Endothelial cell of umbilical vein (primary cell): ENCODE results near the gene ABI2. TPM values are rescaled to one million over a fixed set of nuclear protein-coding genes. Genes with fewer than 3 reads are reported as not detected.

Experiments
- BruUV-seq: library from RNA; stranded (reverse); fragments of 400-500 nt; replicated peaks from 2 replicates; lab custom pipeline; 2021; lab: Mats Ljungman, UMichigan
- CTCF ChIA-PET: fragments of 300-600, 350-600 bp; sonication (Branson Sonifier 250); formaldehyde crosslinking; loops from one replicate; lab custom pipeline; 2021; ENCODE audit warnings: antibody characterized with exemption, inconsistent platforms; lab: Charles Lee
- POLR2A ChIA-PET: fragments of 300-600, 350-600 bp; sonication (Branson Sonifier 250); formaldehyde crosslinking; loops from one replicate; lab custom pipeline; 2021; ENCODE audit warnings: antibody characterized with exemption, inconsistent platforms; lab: Charles Lee
- DNase-seq: peaks from one replicate; pipeline ENCODE4 v3.0.0-alpha.2; 2011; ENCODE audit warnings: low read depth, low spot score
- FAIRE-seq: peaks from 2 replicates; lab custom pipeline; 2011; peaks lifted over from hg19 to GRCh38; lab: Jason Lieb, UNC
- H2AFZ ChIP-seq: 2 replicates; pipeline ENCODE4 v1.6.0; 2012; ENCODE audit warnings: low read depth, low read length, control low read depth, inconsistent platforms
- H3K27ac ChIP-seq: 2 replicates; pipeline ENCODE4 v1.5.1; 2011; ENCODE audit warnings: low read depth, mild to moderate bottlenecking, control low read depth, low read length, moderate library complexity; ENCODE audit not compliant: insufficient read depth
- H3K27me3 ChIP-seq, 2 experiments: 2 replicates each; pipeline versions ENCODE4 v1.6.0 to v1.6.1; 2011; ENCODE audit warnings: low read length in 2 of 2, mixed read lengths in 1 of 2; ENCODE audit not compliant: control insufficient read depth in 2 of 2, insufficient read depth in 2 of 2
- H3K36me3 ChIP-seq, 2 experiments: 2 replicates in 1 of 2; 3 replicates in 1 of 2; pipeline ENCODE4 v1.5.1; 2011; ENCODE audit warnings: low read length in 2 of 2, mild to moderate bottlenecking in 1 of 2, moderate library complexity in 1 of 2; ENCODE audit not compliant: control insufficient read depth in 2 of 2, insufficient read depth in 2 of 2; ENCODE audit errors: extremely low read depth in 1 of 2
- H3K4me1 ChIP-seq: 3 replicates; pipeline ENCODE4 v1.5.1; 2011; ENCODE audit warnings: mild to moderate bottlenecking, low read length; ENCODE audit not compliant: control insufficient read depth, insufficient read depth; ENCODE audit errors: extremely low read depth
- H3K4me2 ChIP-seq: 2 replicates; pipeline ENCODE4 v1.6.1; 2011; ENCODE audit warnings: low read length, control low read depth, mixed read lengths; ENCODE audit not compliant: insufficient read depth
- H3K4me3 ChIP-seq, 3 experiments: fragments of 200-600 bp in 1 of 3; sonication (generic), shearing (Covaris generic) in 1 of 3; replicated peaks in 1 of 3; 2 replicates each; pipeline ENCODE4 v1.5.1; 2011 to 2016; ENCODE audit warnings: control low read depth in 3 of 3, low read length in 3 of 3, mild to moderate bottlenecking in 2 of 3, inconsistent platforms in 1 of 3, low read depth in 1 of 3, moderate library complexity in 1 of 3; ENCODE audit not compliant: insufficient read depth in 1 of 3
- H3K79me2 ChIP-seq: 2 replicates; pipeline ENCODE4 v1.6.0; 2012; ENCODE audit warnings: low read length, inconsistent platforms; ENCODE audit not compliant: control insufficient read depth, insufficient read depth
- H3K9ac ChIP-seq: replicated peaks from 2 replicates; pipeline ENCODE3; 2011; ENCODE audit warnings: low read length, control low read depth; ENCODE audit not compliant: insufficient read depth; ENCODE audit errors: extremely low read depth
- H3K9me1 ChIP-seq: replicated peaks from 3 replicates; pipeline ENCODE4 v1.6.0; 2011; ENCODE audit warnings: mild to moderate bottlenecking, low read length; ENCODE audit not compliant: control insufficient read depth, insufficient read depth; ENCODE audit errors: extremely low read depth
- H3K9me3 ChIP-seq: replicated peaks from 2 replicates; pipeline ENCODE4 v1.5.1; 2012; ENCODE audit warnings: low read length, inconsistent platforms; ENCODE audit not compliant: control insufficient read depth, insufficient read depth
- H4K20me1 ChIP-seq: replicated peaks from 2 replicates; pipeline ENCODE3; 2011; ENCODE audit warnings: mild to moderate bottlenecking, low read length; ENCODE audit not compliant: control insufficient read depth, insufficient read depth; ENCODE audit errors: extremely low read depth
- EZH2 ChIP-seq: IDR thresholded peaks from 2 replicates; pipeline ENCODE4 v1.6.1; 2012; ENCODE audit warnings: borderline replicate concordance, low read depth, mild to moderate bottlenecking, moderate library complexity, low read length, inconsistent platforms; ENCODE audit not compliant: severe bottlenecking
- FOS ChIP-seq: IDR thresholded peaks from 2 replicates; pipeline ENCODE4 v1.6.1; 2011; ENCODE audit warnings: mild to moderate bottlenecking, low read length, moderate library complexity, borderline replicate concordance; ENCODE audit not compliant: insufficient read depth
- GATA2 ChIP-seq: IDR thresholded peaks from 2 replicates; pipeline ENCODE4 v1.7.0; 2011; ENCODE audit warnings: low read depth, mild to moderate bottlenecking, moderate library complexity, mixed read lengths, low read length; ENCODE audit not compliant: insufficient read length, insufficient read depth
- JUN ChIP-seq: IDR thresholded peaks from 2 replicates; pipeline ENCODE4 v1.6.1; 2011; ENCODE audit warnings: borderline replicate concordance, low read depth; ENCODE audit not compliant: insufficient read length, insufficient read depth
- MYC ChIP-seq: IDR thresholded peaks from one replicate; pipeline ENCODE4 v1.6.1; 2011; ENCODE audit warnings: mild to moderate bottlenecking, low read depth, low read length
- POLR2A ChIP-seq: IDR thresholded peaks from 2 replicates; pipeline ENCODE4 v1.6.1; 2012; ENCODE audit warnings: low read depth, mild to moderate bottlenecking, control low read depth, low read length
- POLR2AphosphoS5 ChIP-seq: IDR thresholded peaks from 2 replicates; pipeline ENCODE4 v1.6.1; 2012; ENCODE audit warnings: low read depth, mild to moderate bottlenecking, control low read depth, low read length, moderate library complexity; ENCODE audit not compliant: insufficient read depth
- dilution Hi-C: fragments of 300-500 bp; cut with MboI; formaldehyde crosslinking; loops from one replicate; pipeline ENCODE4 v1.15.0; 2019; ENCODE audit warnings: low sequenced_read_pairs; ENCODE audit not compliant: extremely low pct_ligation_motif_present
- intact Hi-C: fragments of 100-400 bp; cut with micrococcal nuclease; formaldehyde crosslinking; loops from one replicate; pipeline ENCODE4 v1.10.0; 2022
- polyA plus RNA-seq, 4 experiments: library from polyadenylated mRNA; depleted of rRNA in 3 of 4; stranded (reverse) in 3 of 4; unstranded in 1 of 4; fragments of >200 nt; gene quantifications; 2 replicates each; pipeline versions ENCODE4 v1.2.1 to v1.2.3, GENCODE V29; 2011 to 2012; ENCODE audit warnings: missing spikeins in 1 of 4
- total RNA-seq: library from RNA; stranded (reverse); gene quantifications from 2 replicates; pipeline ENCODE4 v1.2.3, GENCODE V29; 2021
- TF ChIP-seq, protein P1 (sequence below), 2 donors: IDR thresholded peaks; 1 replicate in 1 of 2; 2 replicates in 1 of 2; pipeline ENCODE4 v1.5.1; 2011; ENCODE audit warnings: low read length in 2 of 2, mild to moderate bottlenecking in 2 of 2, moderate library complexity in 2 of 2, control low read depth in 1 of 2, inconsistent platforms in 1 of 2, low read depth in 1 of 2; ENCODE audit not compliant: insufficient read depth in 1 of 2; ENCODE audit errors: extremely low read depth in 1 of 2
- TF ChIP-seq, protein P2 (sequence below): IDR thresholded peaks from 2 replicates; pipeline ENCODE4 v1.6.1; 2011; ENCODE audit not compliant: insufficient read depth, insufficient read length

ABI2 gene
- total and polyA plus RNA-seq, 2 donors (not counting 3 experiments of a cell fraction or from before 2014, with no cell fraction given): 35.7 to 61.0 TPM

DNA sequence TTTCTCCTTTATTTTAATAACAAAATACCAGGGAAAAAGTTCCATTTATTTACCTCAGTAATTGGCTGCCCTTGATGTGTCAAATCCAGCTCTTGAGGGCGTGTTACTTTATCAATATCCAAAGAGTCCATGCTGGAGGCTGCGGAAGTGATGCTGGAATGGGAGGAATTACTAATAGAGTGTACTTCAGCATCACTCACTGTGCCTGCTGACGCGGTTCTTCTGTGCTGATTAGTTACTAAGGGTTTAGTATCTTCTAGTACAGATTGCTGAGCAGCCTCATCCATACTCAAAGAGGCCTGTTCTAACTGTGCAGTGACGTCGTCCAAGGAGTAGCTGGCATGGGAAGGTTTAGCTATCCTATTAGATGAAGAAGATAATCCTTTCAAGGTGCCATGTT, 161.3 kb downstream of the ABI2 start:
- POLR2A ChIA-PET: no interaction called here
- no peak overlapping the region for H2AFZ ChIP-seq
- TF ChIP-seq EZH2 (no peak), POLR2AphosphoS5 (no peak)
- DNase-seq: no peak
- no peak overlapping the region for H3K27ac ChIP-seq
- no peaks in the 10 kb centered on the region for H3K27me3 ChIP-seq
- no peaks in the 10 kb centered on the region for H4K20me1 ChIP-seq
- CTCF ChIA-PET: interaction anchor here (1.1 to 1.6 kb wide), 2 partner anchors 16 to 325 kb away, joined by 3 to 4 read pairs; no protein-coding TSS in a partner anchor
- H3K9ac ChIP-seq: no peak overlapping the region
- no peak overlapping the region for H3K4me2 ChIP-seq
- intact Hi-C loops: no loop called here
- H3K79me2 ChIP-seq: peaks cover 29% of the 10 kb centered on the region
- no peaks in the 10 kb centered on the region for H3K9me3 ChIP-seq
- H3K4me3 ChIP-seq: no peak overlapping the region
- dilution Hi-C loops: no loop called here
- H3K36me3 ChIP-seq: peaks cover 7 to 9% of the 10 kb centered on the region in 2 experiments
- FAIRE-seq: no peak
- no TSS peak for BruUV-seq
- H3K4me1 ChIP-seq: no peaks in the 10 kb centered on the region
- no peaks in the 10 kb centered on the region for H3K9me1 ChIP-seq

DNA sequence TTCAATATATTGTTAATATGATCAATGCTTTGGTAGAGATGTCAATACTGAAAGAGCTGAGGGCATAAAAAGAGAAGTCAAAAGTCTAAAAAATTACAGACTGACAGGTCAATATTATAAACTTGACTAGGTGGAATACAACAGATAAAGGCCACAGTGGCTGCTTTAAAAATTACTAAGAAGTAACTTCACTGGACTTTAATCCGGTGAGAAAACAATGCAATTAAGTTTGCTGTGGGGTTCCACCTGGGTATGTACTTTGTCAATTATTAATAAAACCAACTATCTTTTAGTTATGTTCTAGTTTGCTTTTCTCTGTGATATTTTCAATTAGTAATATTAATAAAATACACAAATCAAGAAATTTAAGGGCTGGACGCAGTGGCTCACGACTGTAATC, 162.2 kb downstream of the ABI2 start:
- Histone ChIP-seq H3K36me3 (peaks cover 7 to 11% of the 10 kb centered on the region in 2 experiments), H3K9ac (no peak overlapping the region), H3K4me3 (no peak overlapping the region), H3K9me1 (no peaks in the 10 kb centered on the region), H3K79me2 (peaks cover 34% of the 10 kb centered on the region), H3K9me3 (no peaks in the 10 kb centered on the region), H2AFZ (no peak overlapping the region), H3K27me3 (no peaks in the 10 kb centered on the region), H3K4me1 (no peaks in the 10 kb centered on the region), H3K27ac (no peak overlapping the region), H4K20me1 (no peaks in the 10 kb centered on the region), H3K4me2 (no peak overlapping the region)
- no peak for DNase-seq
- ChIA-PET POLR2A (no interaction called here), CTCF (interaction anchor here (1.1 to 1.6 kb wide), 2 partner anchors 16 to 324 kb away, joined by 3 to 4 read pairs; no protein-coding TSS in a partner anchor)
- intact Hi-C loops (no loop called here), dilution Hi-C loops (no loop called here)
- TF ChIP-seq GATA2: no peak
- TF ChIP-seq POLR2A: no peak
- TF ChIP-seq, protein P1, sequence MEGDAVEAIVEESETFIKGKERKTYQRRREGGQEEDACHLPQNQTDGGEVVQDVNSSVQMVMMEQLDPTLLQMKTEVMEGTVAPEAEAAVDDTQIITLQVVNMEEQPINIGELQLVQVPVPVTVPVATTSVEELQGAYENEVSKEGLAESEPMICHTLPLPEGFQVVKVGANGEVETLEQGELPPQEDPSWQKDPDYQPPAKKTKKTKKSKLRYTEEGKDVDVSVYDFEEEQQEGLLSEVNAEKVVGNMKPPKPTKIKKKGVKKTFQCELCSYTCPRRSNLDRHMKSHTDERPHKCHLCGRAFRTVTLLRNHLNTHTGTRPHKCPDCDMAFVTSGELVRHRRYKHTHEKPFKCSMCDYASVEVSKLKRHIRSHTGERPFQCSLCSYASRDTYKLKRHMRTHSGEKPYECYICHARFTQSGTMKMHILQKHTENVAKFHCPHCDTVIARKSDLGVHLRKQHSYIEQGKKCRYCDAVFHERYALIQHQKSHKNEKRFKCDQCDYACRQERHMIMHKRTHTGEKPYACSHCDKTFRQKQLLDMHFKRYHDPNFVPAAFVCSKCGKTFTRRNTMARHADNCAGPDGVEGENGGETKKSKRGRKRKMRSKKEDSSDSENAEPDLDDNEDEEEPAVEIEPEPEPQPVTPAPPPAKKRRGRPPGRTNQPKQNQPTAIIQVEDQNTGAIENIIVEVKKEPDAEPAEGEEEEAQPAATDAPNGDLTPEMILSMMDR (IDR thresholded peaks at IDR 0.05; ENCODE audit: extremely low read depth in 1 of 2, insufficient read depth in 1 of 2, low read depth in 1 of 2, low read length in 2 of 2): no peak
- no peak for TF ChIP-seq POLR2AphosphoS5
- no peak for TF ChIP-seq JUN
- no peak for TF ChIP-seq MYC
- TF ChIP-seq, protein P2, sequence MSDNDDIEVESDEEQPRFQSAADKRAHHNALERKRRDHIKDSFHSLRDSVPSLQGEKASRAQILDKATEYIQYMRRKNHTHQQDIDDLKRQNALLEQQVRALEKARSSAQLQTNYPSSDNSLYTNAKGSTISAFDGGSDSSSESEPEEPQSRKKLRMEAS: no peak
- no peak for TF ChIP-seq FOS
- TF ChIP-seq EZH2: no peak
- BruUV-seq: no TSS peak
- no peak for FAIRE-seq
